Activated CD4-positive, CD25-positive, alpha-beta regulatory T cell treated with anti-CD3 and anti-CD28 coated beads, Interleukin-2, amount 50 U/mL, for 16 hours (primary cell): ENCODE results near the gene COQ2.

Source experiments
- DNase-seq: peaks from one replicate; pipeline ENCODE4 v3.0.0-alpha.2; 2020; ENCODE audit warnings: low read depth, low spot score

The COQ2 gene

GRCh38 chr4:83217721-83218522 is 66.7 kb downstream of the COQ2 start:
- DNase-seq = peak; percentile 22

GRCh38 chr4:83216959-83217683 is 67.5 kb downstream of the COQ2 start:
- DNase-seq = no peak

GRCh38 chr4:83214079-83214478 is 70.5 kb downstream of the COQ2 start:
- DNase-seq = no peak
